Liver (tissue), 9 donors: ENCODE measurements around the gene RASAL2. TPM values are rescaled to one million over a fixed set of nuclear protein-coding genes. Genes with fewer than 3 reads are reported as not detected.

ENCODE experiments used
- DNase-seq: peaks from one replicate; pipeline ENCODE4 v3.0.0-alpha.2; 2017; ENCODE audit warnings: low spot score
- H3K27ac ChIP-seq, 2 donors: one replicate each; pipeline ENCODE4 v1.7.0; 2013; ENCODE audit warnings: inconsistent platforms in 2 of 2, low read length in 2 of 2, control low read depth in 1 of 2, low read depth in 1 of 2, mild to moderate bottlenecking in 1 of 2
- H3K27me3 ChIP-seq, 4 donors: one replicate each; pipeline versions ENCODE4 v1.6.1 to v1.7.0; 2013; ENCODE audit warnings: low read length in 3 of 4, inconsistent platforms in 1 of 4, mild to moderate bottlenecking in 1 of 4, moderate library complexity in 1 of 4; ENCODE audit not compliant: control insufficient read depth in 4 of 4, insufficient read depth in 4 of 4
- H3K36me3 ChIP-seq, 4 donors: one replicate each; pipeline versions ENCODE4 v1.6.1 to v1.7.0; 2013; ENCODE audit warnings: low read length in 3 of 4, mild to moderate bottlenecking in 3 of 4, low read depth in 1 of 4, moderate library complexity in 1 of 4; ENCODE audit not compliant: control insufficient read depth in 4 of 4, insufficient read depth in 3 of 4
- H3K4me1 ChIP-seq, 4 donors: one replicate each; pipeline versions ENCODE4 v1.6.1 to v1.7.0; 2013; ENCODE audit warnings: low read length in 3 of 4, mild to moderate bottlenecking in 3 of 4, moderate library complexity in 1 of 4; ENCODE audit not compliant: control insufficient read depth in 4 of 4, insufficient read depth in 4 of 4
- H3K4me3 ChIP-seq, 3 donors: one replicate each; pipeline versions ENCODE4 v1.6.1 to v1.7.0; 2013; ENCODE audit warnings: low read length in 3 of 3, control low read depth in 1 of 3, low read depth in 1 of 3, mild to moderate bottlenecking in 1 of 3
- H3K9ac ChIP-seq, 2 donors: one replicate each; pipeline ENCODE4 v1.7.0; 2013; ENCODE audit warnings: low read length in 2 of 2, mild to moderate bottlenecking in 2 of 2, moderate library complexity in 2 of 2, control low read depth in 1 of 2, low read depth in 1 of 2
- H3K9me3 ChIP-seq, 4 donors: one replicate each; pipeline versions ENCODE4 v1.6.1 to v1.7.0; 2013; ENCODE audit warnings: low read length in 3 of 4; ENCODE audit not compliant: control insufficient read depth in 4 of 4
- CTCF ChIP-seq: fragments of 150-350 bp; IDR thresholded peaks from 2 replicates; pipeline ENCODE4 v1.5.1; 2017; ENCODE audit warnings: improper control_type of control experiment, low read depth, low read length; ENCODE audit not compliant: missing input control
- EGR1 ChIP-seq, 2 donors: IDR thresholded peaks; 2 replicates each; pipeline ENCODE4 v1.6.1; 2016 to 2018; ENCODE audit warnings: antibody characterized with exemption in 2 of 2, low read depth in 2 of 2
- FOXA1 ChIP-seq: IDR thresholded peaks from 2 replicates; pipeline ENCODE4 v1.6.1; 2016; ENCODE audit warnings: antibody characterized with exemption
- FOXA2 ChIP-seq: IDR thresholded peaks from 2 replicates; pipeline ENCODE4 v1.6.1; 2016; ENCODE audit warnings: antibody characterized with exemption
- GABPA ChIP-seq, 2 donors: IDR thresholded peaks in 1 of 2; conservative IDR thresholded peaks in 1 of 2; 2 replicates each; pipeline ENCODE4 v1.6.1; 2016; ENCODE audit warnings: antibody characterized with exemption in 2 of 2, mild to moderate bottlenecking in 1 of 2, moderate library complexity in 1 of 2
- HNF4A ChIP-seq, 2 donors: conservative IDR thresholded peaks; 2 replicates each; pipeline ENCODE4 v1.6.1; 2016; ENCODE audit warnings: antibody characterized with exemption in 2 of 2, mild to moderate bottlenecking in 2 of 2
- HNF4G ChIP-seq: IDR thresholded peaks from 2 replicates; pipeline ENCODE4 v1.6.1; 2016; ENCODE audit warnings: antibody characterized with exemption
- JUND ChIP-seq, 2 donors: IDR thresholded peaks; 2 replicates each; pipeline ENCODE4 v1.6.1; 2016; ENCODE audit warnings: antibody characterized with exemption in 2 of 2
- NR2F2 ChIP-seq: IDR thresholded peaks from 2 replicates; pipeline ENCODE4 v1.6.1; 2016; ENCODE audit warnings: antibody characterized with exemption
- RAD21 ChIP-seq, 2 donors: IDR thresholded peaks; 2 replicates each; pipeline ENCODE4 v1.6.1; 2016; ENCODE audit warnings: antibody characterized with exemption in 2 of 2, mild to moderate bottlenecking in 2 of 2
- RXRA ChIP-seq, 2 donors: IDR thresholded peaks; 2 replicates each; pipeline ENCODE4 v1.6.1; 2017 to 2018; ENCODE audit warnings: antibody characterized with exemption in 2 of 2, mild to moderate bottlenecking in 1 of 2
- SP1 ChIP-seq: IDR thresholded peaks from 2 replicates; pipeline ENCODE4 v1.6.1; 2018; ENCODE audit warnings: antibody characterized with exemption, mild to moderate bottlenecking
- TAF1 ChIP-seq: conservative IDR thresholded peaks from 2 replicates; pipeline ENCODE4 v1.6.1; 2016; ENCODE audit warnings: antibody characterized with exemption, mild to moderate bottlenecking
- YY1 ChIP-seq: IDR thresholded peaks from 2 replicates; pipeline ENCODE4 v1.6.1; 2016; ENCODE audit warnings: antibody characterized with exemption, mild to moderate bottlenecking
- ZBTB33 ChIP-seq: IDR thresholded peaks from 2 replicates; pipeline ENCODE4 v1.6.1; 2016; ENCODE audit warnings: antibody characterized with exemption
- WGBS: extraction: QIAGEN DNeasy Blood & Tissue Kit; methylation state at CpG from one replicate; pipeline ENCODE4 v1.1.7; 2013; 5-methylcytosine and 5-hydroxymethylcytosine counted together
- polyA plus RNA-seq, 2 donors: library from polyadenylated mRNA; stranded (reverse) in 1 of 2; unstranded in 1 of 2; fragments of 200-250 nt in 1 of 2; fragments of >200 nt in 1 of 2; fragmentation: Nextera tagmentation in 1 of 2; extraction: Ambion mirVana in 1 of 2; gene quantifications; one replicate each; pipeline versions ENCODE4 v1.2.1 to v1.2.3, GENCODE V29; 2013 to 2015
- total RNA-seq, 2 donors: library from RNA; depleted of rRNA; stranded (reverse); fragments of >200 nt; gene quantifications; one replicate each; pipeline ENCODE4 v1.2.3, GENCODE V29; 2014
- TF ChIP-seq, protein P1 (sequence below): IDR thresholded peaks from 2 replicates; pipeline ENCODE4 v1.6.1; 2016; ENCODE audit warnings: antibody characterized with exemption
- TF ChIP-seq, protein P2 (sequence below): IDR thresholded peaks from 2 replicates; pipeline ENCODE4 v1.6.1; 2016; ENCODE audit warnings: antibody characterized with exemption
- donor health status: healthy.
- donor health status: healthy.
- donor health status: healthy.
- donor health status: healthy.
- donor health status: healthy.

The RASAL2 gene
- total and polyA plus RNA-seq, 4 donors, result 1.8 to 8.1 (median 4.1) TPM

DNA sequence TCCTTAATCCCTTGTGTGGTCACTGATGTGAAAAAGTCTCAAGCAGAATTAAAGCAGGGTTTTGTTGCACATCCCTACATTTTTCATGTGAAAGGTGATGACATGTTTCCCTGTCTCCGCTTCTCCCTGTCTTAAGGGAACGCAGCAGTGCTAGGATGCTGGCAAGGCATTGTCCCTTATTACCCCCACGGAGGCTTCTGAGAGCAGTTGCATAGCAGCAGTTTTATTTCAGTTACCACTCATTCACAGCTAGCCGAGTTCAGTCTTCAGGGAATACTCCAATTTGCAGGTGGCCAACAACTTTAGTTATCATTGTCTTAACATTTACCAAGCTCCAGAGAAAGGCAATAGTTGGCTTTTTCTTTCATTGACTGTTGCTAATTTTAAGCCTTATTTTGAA is 313.8 kb downstream of the RASAL2 start:
- Histone ChIP-seq H3K9ac (no peak overlapping the region), H3K27ac (no peak overlapping the region), H3K4me3 (no peak overlapping the region), H3K9me3 (no peaks in the 10 kb centered on the region), H3K4me1 (no peaks in the 10 kb centered on the region), H3K27me3 (no peaks in the 10 kb centered on the region), H3K36me3 (no peaks in the 10 kb centered on the region)
- whole genome bisulfite sequencing, result 81% methylated on average over 4 of the region's 4 CpGs
- DNase-seq, result no peak
- no peak for TF ChIP-seq FOXA2
- TF ChIP-seq FOXA1, result no peak
- no peak for TF ChIP-seq HNF4A (conservative IDR thresholded peaks at IDR 0.05)
- no peak for TF ChIP-seq TAF1
- TF ChIP-seq JUND (IDR thresholded peaks at IDR 0.05), result no peak
- TF ChIP-seq EGR1 (IDR thresholded peaks at IDR 0.05; ENCODE audit: low read depth in 2 of 2), result no peak
- TF ChIP-seq GABPA (IDR thresholded peaks at IDR 0.05 in 1 of 2, conservative IDR thresholded peaks at IDR 0.05 in 1 of 2), result no peak
- TF ChIP-seq, protein P1, sequence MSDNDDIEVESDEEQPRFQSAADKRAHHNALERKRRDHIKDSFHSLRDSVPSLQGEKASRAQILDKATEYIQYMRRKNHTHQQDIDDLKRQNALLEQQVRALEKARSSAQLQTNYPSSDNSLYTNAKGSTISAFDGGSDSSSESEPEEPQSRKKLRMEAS, result no peak
- TF ChIP-seq ZBTB33, result no peak
- no peak for TF ChIP-seq CTCF
- TF ChIP-seq YY1, result no peak
- no peak for TF ChIP-seq NR2F2
- no peak for TF ChIP-seq RXRA (IDR thresholded peaks at IDR 0.05)
- no peak for TF ChIP-seq SP1
- TF ChIP-seq, protein P2, sequence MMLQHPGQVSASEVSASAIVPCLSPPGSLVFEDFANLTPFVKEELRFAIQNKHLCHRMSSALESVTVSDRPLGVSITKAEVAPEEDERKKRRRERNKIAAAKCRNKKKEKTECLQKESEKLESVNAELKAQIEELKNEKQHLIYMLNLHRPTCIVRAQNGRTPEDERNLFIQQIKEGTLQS, result no peak

GRCh38 chr1:178408871-178409270 is 315.0 kb downstream of the RASAL2 start:
- TF ChIP-seq FOXA1 (no peak), YY1 (no peak), JUND (IDR thresholded peaks at IDR 0.05) (no peak), EGR1 (IDR thresholded peaks at IDR 0.05; ENCODE audit: low read depth in 2 of 2) (no peak), NR2F2 (no peak), FOXA2 (no peak), HNF4G (no peak), RAD21 (IDR thresholded peaks at IDR 0.05) (no peak), RXRA (IDR thresholded peaks at IDR 0.05) (no peak), HNF4A (conservative IDR thresholded peaks at IDR 0.05) (no peak), SP1 (no peak), ZBTB33 (no peak), TAF1 (no peak), GABPA (IDR thresholded peaks at IDR 0.05 in 1 of 2, conservative IDR thresholded peaks at IDR 0.05 in 1 of 2) (no peak)
- Histone ChIP-seq H3K27ac (no peak overlapping the region), H3K9ac (no peak overlapping the region), H3K4me1 (no peaks in the 10 kb centered on the region), H3K27me3 (no peaks in the 10 kb centered on the region), H3K9me3 (no peaks in the 10 kb centered on the region), H3K4me3 (no peak overlapping the region), H3K36me3 (no peaks in the 10 kb centered on the region)
- no peak for DNase-seq
- WGBS, result 93% methylated on average over 2 of the region's 2 CpGs
